Heart left ventricle (tissue), 13 donors: ENCODE measurements around the gene NUTM2F.

Source experiments
- POLR2A ChIP-seq, 2 donors: fragments of 450-650 bp; IDR thresholded peaks; one replicate each; pipeline ENCODE4 v1.6.1; 2017; ENCODE audit warnings: antibody characterized with exemption in 2 of 2, mild to moderate bottlenecking in 2 of 2, moderate library complexity in 2 of 2
- TF ChIP-seq, protein P1 (sequence below), 12 donors: fragments of 200-600 bp; sonication (generic) in 4 of 12; IDR thresholded peaks; one replicate each; pipeline versions ENCODE4 v1.5.0 to v1.8.0; 2018 to 2022; ENCODE audit warnings: antibody characterized with exemption in 12 of 12, mild to moderate bottlenecking in 5 of 12
- donor health status: ischemic (EF 13 %, LVEDD 7.1; RV severe dilation, severe dysfunction).
- donor health status: DM: no; HTN: yes; CAD: no.
- donor health status: DM: no; HTN: no; CAD: no.
- donor health status: ischemic (EF 25% LVEDD 6.9; RV normal size, moderate dysfunction).
- donor health status: ischemic (EF 25% LVEDD 5.7; RV mildly dilated, moderate dysfunction).
- donor health status: ischemic (EF 35%, LVEDD 5.7; RV mildly dilated, moderate dysfunction).
- donor health status: nonischemic (EF 11% LVEDD 7.7; RV severe dilation, severe dysfunction).
- donor health status: DM: yes; HTN: yes; CAD: no.
- donor health status: PGD.
- donor health status: ischemic (EF 29% LVEDD 5.4; RV normal size, mild dysfunction).
- donor health status: nonischemic (EF 23%, LVEDD 6.1; RV moderate dilation, normal function).

DNA sequence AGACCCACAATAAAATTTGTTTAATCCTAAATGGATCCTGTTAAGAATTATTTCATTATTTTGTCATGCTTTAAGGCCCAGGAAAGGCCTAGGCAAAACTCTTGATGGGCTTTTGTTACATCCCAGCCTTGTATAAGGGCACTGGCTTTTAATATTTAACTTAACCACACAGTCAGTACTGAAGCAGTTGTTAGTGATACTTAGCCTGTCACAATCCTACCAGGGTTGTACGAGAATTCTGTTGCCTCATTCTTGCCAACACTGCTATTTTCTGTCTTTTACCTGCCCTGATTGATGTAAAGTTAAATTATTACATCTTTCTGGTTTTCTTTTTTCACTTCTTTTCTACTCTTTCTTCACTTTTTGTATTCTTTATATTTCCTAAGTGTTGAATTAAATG lies 58.4 kb downstream of the NUTM2F start:
- TF ChIP-seq, protein P1, sequence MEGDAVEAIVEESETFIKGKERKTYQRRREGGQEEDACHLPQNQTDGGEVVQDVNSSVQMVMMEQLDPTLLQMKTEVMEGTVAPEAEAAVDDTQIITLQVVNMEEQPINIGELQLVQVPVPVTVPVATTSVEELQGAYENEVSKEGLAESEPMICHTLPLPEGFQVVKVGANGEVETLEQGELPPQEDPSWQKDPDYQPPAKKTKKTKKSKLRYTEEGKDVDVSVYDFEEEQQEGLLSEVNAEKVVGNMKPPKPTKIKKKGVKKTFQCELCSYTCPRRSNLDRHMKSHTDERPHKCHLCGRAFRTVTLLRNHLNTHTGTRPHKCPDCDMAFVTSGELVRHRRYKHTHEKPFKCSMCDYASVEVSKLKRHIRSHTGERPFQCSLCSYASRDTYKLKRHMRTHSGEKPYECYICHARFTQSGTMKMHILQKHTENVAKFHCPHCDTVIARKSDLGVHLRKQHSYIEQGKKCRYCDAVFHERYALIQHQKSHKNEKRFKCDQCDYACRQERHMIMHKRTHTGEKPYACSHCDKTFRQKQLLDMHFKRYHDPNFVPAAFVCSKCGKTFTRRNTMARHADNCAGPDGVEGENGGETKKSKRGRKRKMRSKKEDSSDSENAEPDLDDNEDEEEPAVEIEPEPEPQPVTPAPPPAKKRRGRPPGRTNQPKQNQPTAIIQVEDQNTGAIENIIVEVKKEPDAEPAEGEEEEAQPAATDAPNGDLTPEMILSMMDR (IDR thresholded peaks at IDR 0.05), result no peak
- no peak for TF ChIP-seq POLR2A (IDR thresholded peaks at IDR 0.05)
